Mesenchymal stem cell (in vitro differentiated cells and primary cell): Measurements from ENCODE around the gene NUTM2B. TPM values are rescaled to one million over a fixed set of nuclear protein-coding genes. Genes with fewer than 3 reads are reported as not detected.
"Not testable (repeated sequence)": the region's sequence is repeated elsewhere in the genome, so short reads cannot be mapped to it uniquely, and the experiment has no call there.

Experiments
- DNase-seq: peaks from one replicate; pipeline ENCODE4 v3.0.0-alpha.2; 2013
- H2AFZ ChIP-seq: one replicate; pipeline ENCODE4 v1.6.1; 2013; ENCODE audit warnings: low read depth, mild to moderate bottlenecking, control low read depth, inconsistent platforms, low read length, moderate library complexity
- H2AK5ac ChIP-seq: 2 replicates; pipeline ENCODE4 v1.6.1; 2013; ENCODE audit warnings: low read length, moderate library complexity, mild to moderate bottlenecking, inconsistent platforms; ENCODE audit not compliant: severe bottlenecking
- H2BK120ac ChIP-seq: one replicate; pipeline ENCODE4 v1.6.1; 2013; ENCODE audit warnings: low read depth, mild to moderate bottlenecking, inconsistent platforms, low read length, moderate library complexity
- H2BK12ac ChIP-seq, 2 experiments: one replicate each; pipeline ENCODE4 v1.6.1; 2013; ENCODE audit warnings: inconsistent platforms in 2 of 2, low read length in 2 of 2, mild to moderate bottlenecking in 2 of 2, moderate library complexity in 2 of 2, control low read depth in 1 of 2
- H2BK15ac ChIP-seq: one replicate; pipeline ENCODE4 v1.6.1; 2013; ENCODE audit warnings: mild to moderate bottlenecking, low read depth, inconsistent platforms; ENCODE audit not compliant: poor library complexity, severe bottlenecking
- H2BK5ac ChIP-seq: 2 replicates; pipeline ENCODE4 v1.6.1; 2013; ENCODE audit warnings: low read depth, mild to moderate bottlenecking, low read length, control low read depth, inconsistent platforms; ENCODE audit not compliant: poor library complexity, severe bottlenecking
- H3K14ac ChIP-seq, 2 experiments: one replicate each; pipeline ENCODE4 v1.6.1; 2013; ENCODE audit warnings: inconsistent platforms in 2 of 2, low read length in 2 of 2, control low read depth in 1 of 2, mild to moderate bottlenecking in 1 of 2, moderate library complexity in 1 of 2
- H3K18ac ChIP-seq, 2 experiments: one replicate each; pipeline ENCODE4 v1.6.1; 2013; ENCODE audit warnings: inconsistent platforms in 2 of 2, low read length in 2 of 2, control low read depth in 1 of 2, low read depth in 1 of 2, mild to moderate bottlenecking in 1 of 2
- H3K23ac ChIP-seq, 2 experiments: one replicate each; pipeline ENCODE4 v1.6.1; 2013; ENCODE audit warnings: inconsistent platforms in 2 of 2, low read length in 2 of 2, mild to moderate bottlenecking in 2 of 2, moderate library complexity in 2 of 2, control low read depth in 1 of 2
- H3K27ac ChIP-seq: 2 replicates; pipeline ENCODE4 v1.5.1; 2013; ENCODE audit warnings: mild to moderate bottlenecking, moderate library complexity, low read length, control low read depth, inconsistent platforms; ENCODE audit not compliant: poor library complexity, severe bottlenecking
- H3K27me3 ChIP-seq, 2 experiments: 2 replicates each; pipeline versions ENCODE4 v1.6.1 to v1.7.0; 2013; ENCODE audit warnings: low read length in 2 of 2, mild to moderate bottlenecking in 2 of 2, moderate library complexity in 2 of 2, control low read depth in 1 of 2, inconsistent platforms in 1 of 2; ENCODE audit not compliant: control insufficient read depth in 1 of 2, insufficient read depth in 1 of 2
- H3K36me3 ChIP-seq, 2 experiments: 2 replicates each; pipeline versions ENCODE4 v1.6.1 to v1.7.0; 2013; ENCODE audit warnings: low read length in 2 of 2, control low read depth in 1 of 2, inconsistent platforms in 1 of 2, low read depth in 1 of 2, mild to moderate bottlenecking in 1 of 2; ENCODE audit not compliant: insufficient read depth in 2 of 2, control insufficient read depth in 1 of 2
- H3K4ac ChIP-seq, 2 experiments: one replicate each; pipeline ENCODE4 v1.6.1; 2013; ENCODE audit warnings: inconsistent platforms in 2 of 2, low read length in 2 of 2, mild to moderate bottlenecking in 2 of 2, moderate library complexity in 2 of 2, control low read depth in 1 of 2, low read depth in 1 of 2
- H3K4me1 ChIP-seq: 2 replicates; pipeline ENCODE4 v1.6.1; 2013; ENCODE audit warnings: low read depth, low read length, control low read depth; ENCODE audit not compliant: control insufficient read depth, insufficient read depth
- H3K4me2 ChIP-seq: 2 replicates; pipeline ENCODE4 v1.6.1; 2013; ENCODE audit warnings: low read length, mild to moderate bottlenecking, inconsistent platforms; ENCODE audit not compliant: poor library complexity, severe bottlenecking
- H3K4me3 ChIP-seq, 2 experiments: 2 replicates each; pipeline versions ENCODE4 v1.5.1 to v1.7.0; 2013; ENCODE audit warnings: low read length in 2 of 2, mild to moderate bottlenecking in 2 of 2, control low read depth in 1 of 2, low read depth in 1 of 2; ENCODE audit not compliant: insufficient read depth in 1 of 2
- H3K79me1 ChIP-seq: replicated peaks from 2 replicates; pipeline ENCODE4 v1.6.1; 2013; ENCODE audit warnings: mild to moderate bottlenecking, control low read depth, low read length, inconsistent platforms; ENCODE audit not compliant: poor library complexity, severe bottlenecking
- H3K9ac ChIP-seq: 2 replicates; pipeline ENCODE4 v1.7.0; 2013; ENCODE audit warnings: mild to moderate bottlenecking, low read length, moderate library complexity
- H3K9me3 ChIP-seq: 2 replicates; pipeline ENCODE4 v1.7.0; 2013; ENCODE audit warnings: mild to moderate bottlenecking, low read length; ENCODE audit not compliant: control insufficient read depth
- H4K8ac ChIP-seq: one replicate; pipeline ENCODE4 v1.6.1; 2013; ENCODE audit warnings: inconsistent platforms, mild to moderate bottlenecking, low read length, moderate library complexity
- H4K91ac ChIP-seq: one replicate; pipeline ENCODE4 v1.6.1; 2013; ENCODE audit warnings: mild to moderate bottlenecking, low read length, inconsistent platforms
- WGBS: methylation state at CpG from one replicate; pipeline ENCODE4 v1.1.7; 2013; ENCODE audit warnings: mixed read lengths; 5-methylcytosine and 5-hydroxymethylcytosine counted together
- polyA plus RNA-seq, 2 experiments: library from polyadenylated mRNA; stranded (reverse); fragments of 200-250 nt; gene quantifications; one replicate each; pipeline ENCODE4 v1.2.3, GENCODE V29; 2013

Gene NUTM2B, protein sequence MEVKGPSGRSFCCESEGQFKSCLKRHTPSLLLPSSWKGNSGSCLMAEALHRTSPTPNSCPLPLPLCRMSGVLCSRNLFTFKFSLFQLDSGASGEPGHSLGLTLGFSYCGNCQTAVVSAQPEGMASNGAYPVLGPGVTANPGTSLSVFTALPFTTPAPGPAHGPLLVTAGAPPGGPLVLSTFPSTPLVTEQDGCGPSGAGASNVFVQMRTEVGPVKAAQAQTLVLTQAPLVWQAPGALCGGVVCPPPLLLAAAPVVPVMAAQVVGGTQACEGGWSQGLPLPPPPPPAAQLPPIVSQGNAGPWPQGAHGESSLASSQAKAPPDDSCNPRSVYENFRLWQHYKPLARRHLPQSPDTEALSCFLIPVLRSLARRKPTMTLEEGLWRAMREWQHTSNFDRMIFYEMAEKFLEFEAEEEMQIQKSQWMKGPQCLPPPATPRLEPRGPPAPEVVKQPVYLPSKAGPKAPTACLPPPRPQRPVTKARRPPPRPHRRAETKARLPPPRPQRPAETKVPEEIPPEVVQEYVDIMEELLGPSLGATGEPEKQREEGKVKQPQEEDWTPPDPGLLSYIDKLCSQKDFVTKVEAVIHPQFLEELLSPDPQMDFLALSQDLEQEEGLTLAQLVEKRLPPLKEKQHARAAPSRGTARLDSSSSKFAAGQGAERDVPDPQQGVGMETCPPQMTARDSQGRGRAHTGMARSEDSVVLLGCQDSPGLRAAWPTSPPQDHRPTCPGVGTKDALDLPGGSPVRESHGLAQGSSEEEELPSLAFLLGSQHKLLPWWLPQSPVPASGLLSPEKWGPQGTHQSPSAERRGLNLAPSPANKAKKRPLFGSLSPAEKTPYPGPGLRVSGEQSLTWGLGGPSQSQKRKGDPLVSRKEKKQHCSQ
- polyA plus RNA-seq (2013, experiment 1 of 2) = 0.19 TPM
- 0.21 TPM for polyA plus RNA-seq (2013, experiment 2 of 2)

DNA sequence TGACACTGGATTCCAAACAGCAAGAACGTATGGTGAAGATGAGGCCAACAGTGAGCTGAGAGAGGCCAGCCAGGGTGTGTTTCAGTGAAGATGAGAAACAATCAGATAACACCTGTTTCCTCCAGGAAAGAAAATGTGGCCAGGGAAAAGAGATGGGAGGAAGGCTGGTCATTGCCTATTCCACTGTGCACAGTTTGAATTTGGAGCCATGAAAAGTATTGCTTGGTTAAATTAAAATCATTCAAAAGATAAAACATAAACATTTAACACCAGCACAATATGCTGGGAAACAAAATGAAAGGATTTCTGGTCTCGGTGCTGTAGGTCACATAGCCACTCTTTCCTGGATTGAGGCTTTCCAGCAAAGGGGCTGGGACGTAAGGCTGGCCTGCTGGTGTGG is at the start of gene NUTM2B:
TSS of gene NUTM2B (plus strand) at position 301 of the 400 bp plus-strand sequence. CDS start 383 bp downstream, outside the sequence.
- H2BK120ac ChIP-seq, H3K4me1 ChIP-seq, H3K4me3 ChIP-seq, H2AK5ac ChIP-seq, H2BK5ac ChIP-seq, H3K14ac ChIP-seq, H3K9me3 ChIP-seq, H3K27me3 ChIP-seq, H3K79me1 ChIP-seq, H3K23ac ChIP-seq, H2BK15ac ChIP-seq, H3K27ac ChIP-seq, DNase-seq, H4K91ac ChIP-seq, H3K4me2 ChIP-seq, H3K4ac ChIP-seq, H2AFZ ChIP-seq, H2BK12ac ChIP-seq, H3K18ac ChIP-seq, H3K36me3 ChIP-seq, H4K8ac ChIP-seq, H3K9ac ChIP-seq: not testable (repeated sequence)
- WGBS = no CpG with 5 or more reads among the region's 3 CpGs

DNA sequence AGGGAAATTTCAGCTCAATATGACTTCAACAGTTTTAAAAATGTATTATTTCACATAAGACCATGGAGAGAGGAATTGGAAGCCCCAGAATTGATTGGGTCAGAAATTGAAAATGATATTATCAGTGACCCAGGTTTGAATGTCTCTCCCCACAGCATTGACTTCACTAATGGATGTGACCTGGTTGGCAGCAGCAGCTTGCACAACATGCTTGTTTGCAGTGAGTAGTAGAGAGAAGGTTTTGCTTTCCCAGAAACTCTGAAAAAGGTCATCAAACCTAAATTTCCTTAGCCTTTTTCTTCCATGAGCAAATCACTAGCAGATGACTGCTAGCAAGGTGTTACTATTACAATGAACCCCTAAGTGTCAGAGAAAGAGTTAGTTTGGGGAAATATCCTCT is 39.7 kb upstream of the NUTM2B start:
- not testable (repeated sequence) for H3K4me1 ChIP-seq, H2AFZ ChIP-seq, H3K23ac ChIP-seq, H3K14ac ChIP-seq, H3K4me2 ChIP-seq, H3K27me3 ChIP-seq, H4K8ac ChIP-seq, H3K4ac ChIP-seq, H3K9ac ChIP-seq, H4K91ac ChIP-seq, H3K9me3 ChIP-seq, H3K79me1 ChIP-seq, H3K4me3 ChIP-seq, DNase-seq, H2BK5ac ChIP-seq, H3K36me3 ChIP-seq, H3K27ac ChIP-seq, H2BK15ac ChIP-seq, H2AK5ac ChIP-seq, H3K18ac ChIP-seq, H2BK120ac ChIP-seq, H2BK12ac ChIP-seq

DNA sequence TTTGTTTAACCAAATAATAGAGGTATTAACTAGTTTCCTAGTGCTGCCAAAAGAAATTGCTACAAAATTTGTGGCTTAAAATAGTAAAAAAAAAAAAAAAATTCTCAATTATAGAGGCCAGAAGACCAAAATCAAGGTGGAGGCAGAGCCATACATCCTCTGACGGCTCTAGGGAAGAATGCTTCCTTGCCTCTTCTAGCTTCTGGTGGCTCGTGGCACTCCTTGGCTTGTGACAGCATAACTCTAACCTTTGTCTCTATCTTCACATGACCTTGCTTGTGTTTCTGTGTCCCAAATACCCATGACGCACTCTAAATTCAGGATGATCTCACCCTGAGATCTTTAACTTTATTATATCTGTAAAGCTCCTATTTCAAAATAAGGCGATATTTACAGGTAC is 38.3 kb upstream of the NUTM2B start:
- not testable (repeated sequence) for H4K91ac ChIP-seq, H3K27me3 ChIP-seq, H3K79me1 ChIP-seq, H3K9me3 ChIP-seq, DNase-seq, H2BK120ac ChIP-seq, H2BK15ac ChIP-seq, H3K18ac ChIP-seq, H3K4ac ChIP-seq, H3K27ac ChIP-seq, H3K23ac ChIP-seq, H4K8ac ChIP-seq, H2BK5ac ChIP-seq, H3K14ac ChIP-seq, H3K36me3 ChIP-seq, H3K9ac ChIP-seq, H2AFZ ChIP-seq, H3K4me1 ChIP-seq, H3K4me2 ChIP-seq, H3K4me3 ChIP-seq, H2BK12ac ChIP-seq, H2AK5ac ChIP-seq
- 83% methylated on average over 4 of the region's 4 CpGs for WGBS

DNA sequence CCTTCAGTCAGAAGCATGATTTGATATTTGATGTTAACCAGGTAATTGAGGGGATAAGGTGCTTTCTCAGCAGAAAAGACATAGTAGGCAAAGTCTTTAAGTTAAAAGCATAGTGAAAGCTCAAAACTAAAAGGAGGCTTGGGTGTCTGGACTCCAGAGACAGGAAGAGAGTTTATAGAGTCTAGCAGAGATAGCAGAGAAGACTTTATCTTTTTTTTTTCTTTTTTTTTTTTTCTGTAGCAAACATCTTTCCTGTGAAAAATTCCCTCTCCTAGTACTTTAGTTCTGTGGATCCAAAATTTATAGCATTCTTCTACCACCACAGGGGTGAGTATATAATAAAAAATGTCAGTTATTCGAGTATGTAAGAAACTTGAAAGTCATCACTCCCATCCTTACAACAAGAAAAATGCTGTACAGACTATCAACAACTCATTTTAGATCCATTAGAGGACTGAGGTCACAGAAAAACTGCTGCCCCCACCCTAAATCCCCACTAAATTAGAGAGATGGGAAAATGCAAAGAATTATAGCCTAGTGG is 33.7 kb upstream of the NUTM2B start:
- H2BK15ac ChIP-seq, H3K79me1 ChIP-seq, H2BK120ac ChIP-seq, H3K27me3 ChIP-seq, H3K4ac ChIP-seq, H3K9me3 ChIP-seq, H2AK5ac ChIP-seq, H2BK12ac ChIP-seq, H3K27ac ChIP-seq, H3K4me2 ChIP-seq, H4K8ac ChIP-seq, H2BK5ac ChIP-seq, H4K91ac ChIP-seq, H3K4me1 ChIP-seq, H2AFZ ChIP-seq, H3K9ac ChIP-seq, H3K36me3 ChIP-seq, H3K14ac ChIP-seq, H3K23ac ChIP-seq, H3K18ac ChIP-seq, H3K4me3 ChIP-seq: not testable (repeated sequence)
- DNase-seq = peak; percentile 8
- no CpG with 5 or more reads among the region's 1 CpG for WGBS
